Ascending aorta (tissue), 2 donors: Measurements from ENCODE around the gene SLC43A1. TPM values are rescaled to one million over a fixed set of nuclear protein-coding genes. Genes with fewer than 3 reads are reported as not detected.

Experiments
- DNase-seq, 2 donors: peaks; one replicate each; pipeline ENCODE4 v3.0.0-alpha.2; 2019; ENCODE audit warnings: low spot score in 2 of 2
- H3K27ac ChIP-seq, 2 donors: fragments of 200-600 bp; sonication (generic); one replicate each; pipeline ENCODE4 v1.5.1; 2016 to 2017; ENCODE audit warnings: mild to moderate bottlenecking in 1 of 2
- H3K27me3 ChIP-seq: fragments of 200-600 bp; sonication (generic); one replicate; pipeline ENCODE4 v1.5.1; 2017
- H3K36me3 ChIP-seq, 2 donors: fragments of 200-600 bp; sonication (generic); one replicate each; pipeline ENCODE4 v1.5.1; 2016
- H3K4me1 ChIP-seq, 2 donors: fragments of 200-600 bp; sonication (generic); one replicate each; pipeline ENCODE4 v1.5.1; 2016 to 2017; ENCODE audit warnings: mild to moderate bottlenecking in 1 of 2
- H3K4me3 ChIP-seq, 2 donors: fragments of 200-600 bp; sonication (generic); one replicate each; pipeline ENCODE4 v1.5.1; 2016 to 2017; ENCODE audit warnings: mild to moderate bottlenecking in 1 of 2
- H3K9me3 ChIP-seq, 2 donors: fragments of 200-600 bp; sonication (generic); one replicate each; pipeline ENCODE4 v1.5.1; 2016
- intact Hi-C: fragments of 100-400 bp; cut with DNase I; formaldehyde crosslinking; loops from one replicate; pipeline ENCODE4 v1.15.1; 2023
- total RNA-seq: library from RNA; depleted of rRNA; stranded (reverse); fragments of >200 nt; gene quantifications from one replicate; pipeline ENCODE4 v1.1.0, GENCODE V29; 2016
- TF ChIP-seq, protein P1 (sequence below), 3 experiments: fragments of 200-600 bp in 2 of 3; fragments of 450-650 bp in 1 of 3; sonication (generic) in 2 of 3; IDR thresholded peaks; one replicate each; pipeline ENCODE4 v1.5.1; 2016 to 2019; ENCODE audit warnings: antibody characterized with exemption in 3 of 3, mild to moderate bottlenecking in 1 of 3, moderate library complexity in 1 of 3

The SLC43A1 gene
- total RNA-seq, 1 donor from 2014 or later, result 18.4 TPM

DNA sequence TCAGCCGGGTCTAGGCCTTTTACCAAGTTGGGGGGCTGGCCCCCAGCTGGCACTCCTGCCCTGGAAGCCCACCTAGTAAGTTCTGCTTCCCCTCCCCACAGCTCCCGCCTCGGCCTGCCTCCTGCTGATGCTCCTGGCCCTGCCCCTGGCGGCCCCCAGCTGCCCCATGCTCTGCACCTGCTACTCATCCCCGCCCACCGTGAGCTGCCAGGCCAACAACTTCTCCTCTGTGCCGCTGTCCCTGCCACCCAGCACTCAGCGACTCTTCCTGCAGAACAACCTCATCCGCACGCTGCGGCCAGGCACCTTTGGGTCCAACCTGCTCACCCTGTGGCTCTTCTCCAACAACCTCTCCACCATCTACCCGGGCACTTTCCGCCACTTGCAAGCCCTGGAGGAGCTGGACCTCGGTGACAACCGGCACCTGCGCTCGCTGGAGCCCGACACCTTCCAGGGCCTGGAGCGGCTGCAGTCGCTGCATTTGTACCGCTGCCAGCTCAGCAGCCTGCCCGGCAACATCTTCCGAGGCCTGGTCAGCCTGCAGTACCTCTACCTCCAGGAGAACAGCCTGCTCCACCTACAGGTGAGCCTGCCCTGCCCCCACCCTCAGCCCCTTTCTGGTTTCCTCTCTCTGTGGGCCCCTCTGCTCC lies 47.9 kb downstream of the SLC43A1 start:
- no peak for DNase-seq
- H3K4me3 ChIP-seq, result no peak overlapping the region
- TF ChIP-seq, protein P1, sequence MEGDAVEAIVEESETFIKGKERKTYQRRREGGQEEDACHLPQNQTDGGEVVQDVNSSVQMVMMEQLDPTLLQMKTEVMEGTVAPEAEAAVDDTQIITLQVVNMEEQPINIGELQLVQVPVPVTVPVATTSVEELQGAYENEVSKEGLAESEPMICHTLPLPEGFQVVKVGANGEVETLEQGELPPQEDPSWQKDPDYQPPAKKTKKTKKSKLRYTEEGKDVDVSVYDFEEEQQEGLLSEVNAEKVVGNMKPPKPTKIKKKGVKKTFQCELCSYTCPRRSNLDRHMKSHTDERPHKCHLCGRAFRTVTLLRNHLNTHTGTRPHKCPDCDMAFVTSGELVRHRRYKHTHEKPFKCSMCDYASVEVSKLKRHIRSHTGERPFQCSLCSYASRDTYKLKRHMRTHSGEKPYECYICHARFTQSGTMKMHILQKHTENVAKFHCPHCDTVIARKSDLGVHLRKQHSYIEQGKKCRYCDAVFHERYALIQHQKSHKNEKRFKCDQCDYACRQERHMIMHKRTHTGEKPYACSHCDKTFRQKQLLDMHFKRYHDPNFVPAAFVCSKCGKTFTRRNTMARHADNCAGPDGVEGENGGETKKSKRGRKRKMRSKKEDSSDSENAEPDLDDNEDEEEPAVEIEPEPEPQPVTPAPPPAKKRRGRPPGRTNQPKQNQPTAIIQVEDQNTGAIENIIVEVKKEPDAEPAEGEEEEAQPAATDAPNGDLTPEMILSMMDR (IDR thresholded peaks at IDR 0.05), result no peak
- no peaks in the 10 kb centered on the region for H3K36me3 ChIP-seq
- intact Hi-C loops, result no loop called here
- no peaks in the 10 kb centered on the region for H3K4me1 ChIP-seq
- H3K9me3 ChIP-seq, result no peaks in the 10 kb centered on the region
- H3K27ac ChIP-seq, result no peak overlapping the region
- H3K27me3 ChIP-seq, result no peaks in the 10 kb centered on the region

DNA sequence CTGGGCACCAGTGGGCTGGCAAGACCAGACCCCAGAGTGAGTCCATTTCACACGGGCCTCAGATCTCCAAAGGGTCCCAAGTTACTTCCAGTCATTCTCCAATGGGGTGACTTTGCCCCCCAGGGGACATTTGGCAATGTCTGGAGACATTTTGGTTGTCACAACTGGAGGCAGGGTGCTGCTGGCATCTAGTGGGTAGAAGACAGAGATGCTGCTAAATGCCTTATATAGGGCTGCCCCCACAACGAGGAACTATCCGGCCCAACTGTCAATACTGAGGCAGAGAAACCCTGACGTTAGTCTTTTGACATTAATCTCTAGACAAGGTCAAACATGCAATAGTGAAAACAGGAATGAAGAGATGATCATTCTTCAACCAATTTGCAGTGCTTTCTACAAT lies 48.8 kb downstream of the SLC43A1 start:
- no peak for DNase-seq
- TF ChIP-seq, protein P1 (IDR thresholded peaks at IDR 0.05), result no peak
- Histone ChIP-seq H3K4me3 (no peak overlapping the region), H3K4me1 (no peaks in the 10 kb centered on the region), H3K27me3 (no peaks in the 10 kb centered on the region), H3K36me3 (no peaks in the 10 kb centered on the region), H3K27ac (no peak overlapping the region), H3K9me3 (no peaks in the 10 kb centered on the region)
- intact Hi-C loops, result no loop called here

DNA sequence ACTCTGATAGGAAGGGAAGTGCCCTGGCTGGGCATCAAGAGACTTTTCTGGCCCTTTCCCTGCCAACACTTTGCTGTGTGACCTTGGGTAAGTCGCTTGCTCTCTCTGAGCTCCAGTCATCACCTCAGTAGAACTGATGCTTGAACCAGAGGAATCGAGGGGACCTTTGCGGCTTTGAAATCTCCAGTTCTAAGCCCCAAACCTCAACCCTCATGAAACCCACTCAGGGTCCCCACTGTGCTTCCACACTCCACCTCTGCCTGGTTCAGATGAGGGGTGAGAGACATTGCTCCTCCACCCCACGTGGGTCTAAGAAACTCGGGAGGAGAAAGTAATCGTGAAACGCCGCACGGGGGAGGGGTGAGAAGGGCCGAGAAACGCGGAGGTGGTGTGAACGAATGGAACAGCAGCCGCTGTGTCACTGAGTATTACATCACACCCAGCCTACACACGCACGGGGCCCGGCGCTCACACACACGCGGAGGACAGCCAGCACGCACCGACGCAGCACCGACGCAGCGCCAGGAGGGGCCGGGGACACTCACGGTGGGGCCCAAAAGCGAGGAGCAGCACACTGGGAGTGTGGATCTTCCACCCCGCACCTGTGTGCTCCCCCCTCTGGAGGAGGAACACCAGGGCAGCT lies 50.8 kb downstream of the SLC43A1 start:
- intact Hi-C loops, result no loop called here

DNA sequence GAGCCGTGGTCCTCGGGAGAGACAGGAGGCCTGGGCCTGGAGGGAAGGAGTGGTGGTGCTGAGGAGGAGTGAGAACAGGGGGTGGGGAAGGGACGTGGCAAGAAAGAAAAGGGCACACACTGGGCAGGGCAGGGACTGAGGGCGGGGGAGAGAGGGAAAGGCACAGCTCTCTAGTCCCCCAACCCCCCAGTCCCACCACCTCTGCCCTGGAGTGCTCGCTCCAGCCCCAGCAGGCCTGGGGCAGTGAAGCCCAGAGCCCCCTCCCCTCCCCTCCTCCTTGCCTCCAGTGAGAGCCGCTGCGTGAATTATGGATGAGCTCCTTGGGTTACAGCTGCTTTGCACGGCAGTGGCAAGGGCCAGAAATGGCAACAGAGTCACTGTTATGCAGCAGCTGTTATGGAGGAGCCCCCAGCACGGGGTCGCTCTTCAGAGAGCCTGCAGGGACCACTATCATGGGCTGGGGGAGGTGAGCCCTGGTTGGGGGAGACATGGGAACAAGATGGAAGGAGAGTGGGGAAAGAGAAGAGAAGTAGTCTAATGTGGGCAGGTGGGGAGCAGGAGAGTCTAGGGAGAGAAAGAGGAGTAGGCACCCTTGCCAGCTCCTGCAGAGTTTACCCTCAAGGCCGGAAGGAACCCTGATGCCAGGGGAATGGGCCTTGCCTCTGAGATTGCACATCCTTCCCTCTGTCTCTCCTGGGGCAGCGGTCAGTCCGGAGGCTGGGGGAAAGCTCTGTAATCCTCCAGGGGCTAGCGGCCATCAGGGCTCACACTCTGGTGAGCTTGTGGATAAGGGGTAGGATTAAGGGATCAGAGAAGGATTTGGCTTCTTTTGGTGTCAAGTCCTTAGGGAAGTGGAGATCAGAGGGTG lies 51.6 kb downstream of the SLC43A1 start:
- peaks cover 7 to 14% of the 10 kb centered on the region in 2 donors for H3K4me1 ChIP-seq
- H3K27me3 ChIP-seq, result peaks cover 20% of the 10 kb centered on the region
- no peaks in the 10 kb centered on the region for H3K36me3 ChIP-seq
- intact Hi-C loops, result no loop called here
- no peak overlapping the region for H3K27ac ChIP-seq
- no peak overlapping the region for H3K4me3 ChIP-seq
- no peaks in the 10 kb centered on the region for H3K9me3 ChIP-seq
- DNase-seq, result no peak
- TF ChIP-seq, protein P1 (IDR thresholded peaks at IDR 0.05), result no peak

More for the DNA sequence above, 50.8 kb downstream of the SLC43A1 start:
- no peak for DNase-seq
- TF ChIP-seq, protein P1 (IDR thresholded peaks at IDR 0.05), result no peak
- peaks cover 6 to 7% of the 10 kb centered on the region in 2 donors for H3K4me1 ChIP-seq
- no peaks in the 10 kb centered on the region for H3K9me3 ChIP-seq
- H3K27me3 ChIP-seq, result peaks cover 12% of the 10 kb centered on the region
- no peak overlapping the region for H3K27ac ChIP-seq
- no peak overlapping the region for H3K4me3 ChIP-seq
- H3K36me3 ChIP-seq, result no peaks in the 10 kb centered on the region

DNA sequence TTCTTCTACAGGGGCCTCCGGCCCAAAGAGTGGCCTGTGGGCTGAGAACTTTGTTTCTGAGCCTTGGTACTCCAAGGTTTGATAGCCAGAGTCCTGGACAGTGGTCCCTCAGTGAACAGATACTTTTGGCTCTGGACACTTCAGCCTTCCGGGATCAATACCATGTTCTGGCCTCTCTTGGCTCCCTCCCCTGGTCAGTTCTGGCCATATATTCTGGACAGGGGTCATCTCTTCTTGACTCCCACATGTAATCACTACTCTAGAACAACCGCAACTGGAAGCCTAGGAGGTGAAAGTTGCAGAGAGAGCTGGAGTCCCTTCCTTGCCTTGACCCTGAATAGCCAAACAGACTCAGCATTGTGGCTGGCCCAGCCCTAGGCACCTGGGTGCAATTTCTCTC lies 52.9 kb downstream of the SLC43A1 start:
- intact Hi-C loops, result no loop called here
- no peak overlapping the region for H3K4me3 ChIP-seq

More for the DNA sequence above, 52.9 kb downstream of the SLC43A1 start:
- Histone ChIP-seq H3K36me3 (no peaks in the 10 kb centered on the region), H3K27ac (no peak overlapping the region), H3K27me3 (peaks cover 28% of the 10 kb centered on the region), H3K4me1 (peaks cover 16 to 27% of the 10 kb centered on the region in 2 donors), H3K9me3 (no peaks in the 10 kb centered on the region)
- TF ChIP-seq, protein P1 (IDR thresholded peaks at IDR 0.05), result no peak
- no peak for DNase-seq
